ENCODE results near the gene EHD4.

EHD4 gene

GRCh38 chr15:41997845-41998244, 25.5 kb upstream of the EHD4 start:
- no peak overlapping the region for H3K4me3 ChIP-seq (ENCODE audit: low read depth, low read length)

GRCh38 chr15:41996921-41997592, 24.7 kb upstream of the EHD4 start:
- TF ChIP-seq MYC (IDR thresholded peaks at IDR 0.05; ENCODE audit: low read depth, low read length) (no peak), POLR2A (IDR thresholded peaks at IDR 0.05; ENCODE audit: extremely low read depth, insufficient read length) (no peak), CTCF (IDR thresholded peaks at IDR 0.05; ENCODE audit: low read depth, low read length) (no peak)
- TF ChIP-seq, protein P1, sequence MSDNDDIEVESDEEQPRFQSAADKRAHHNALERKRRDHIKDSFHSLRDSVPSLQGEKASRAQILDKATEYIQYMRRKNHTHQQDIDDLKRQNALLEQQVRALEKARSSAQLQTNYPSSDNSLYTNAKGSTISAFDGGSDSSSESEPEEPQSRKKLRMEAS (IDR thresholded peaks at IDR 0.05; ENCODE audit: low read depth, low read length): no peak

More at GRCh38 chr15:41997845-41998244, 25.5 kb upstream of the EHD4 start:
- TF ChIP-seq POLR2A (IDR thresholded peaks at IDR 0.05; ENCODE audit: extremely low read depth, insufficient read length) (no peak), MYC (IDR thresholded peaks at IDR 0.05; ENCODE audit: low read depth, low read length) (no peak), CTCF (IDR thresholded peaks at IDR 0.05; ENCODE audit: low read depth, low read length) (no peak)
- TF ChIP-seq, protein P1 (IDR thresholded peaks at IDR 0.05; ENCODE audit: low read depth, low read length): no peak
- no peak for DNase-seq (ENCODE audit: low read depth)

GRCh38 chr15:41996376-41996775, 24.0 kb upstream of the EHD4 start:
- no peak for TF ChIP-seq CTCF (IDR thresholded peaks at IDR 0.05; ENCODE audit: low read depth, low read length)
- no peak overlapping the region for H3K4me3 ChIP-seq (ENCODE audit: low read depth, low read length)
- no peak for DNase-seq (ENCODE audit: low read depth)

More at GRCh38 chr15:41996921-41997592, 24.7 kb upstream of the EHD4 start:
- DNase-seq (ENCODE audit: low read depth): no peak
- no peak overlapping the region for H3K4me3 ChIP-seq (ENCODE audit: low read depth, low read length)

- TF ChIP-seq, protein P1 (IDR thresholded peaks at IDR 0.05; ENCODE audit: low read depth, low read length): no peak
- no peak for TF ChIP-seq CTCF (IDR thresholded peaks at IDR 0.05; ENCODE audit: low read depth, low read length)
- no peak for TF ChIP-seq MYC (IDR thresholded peaks at IDR 0.05; ENCODE audit: low read depth, low read length)
- no peak for TF ChIP-seq POLR2A (IDR thresholded peaks at IDR 0.05; ENCODE audit: extremely low read depth, insufficient read length)
Measured at GRCh38 chr15:41995476-41995855, 23.1 kb upstream of the EHD4 start.

DNA sequence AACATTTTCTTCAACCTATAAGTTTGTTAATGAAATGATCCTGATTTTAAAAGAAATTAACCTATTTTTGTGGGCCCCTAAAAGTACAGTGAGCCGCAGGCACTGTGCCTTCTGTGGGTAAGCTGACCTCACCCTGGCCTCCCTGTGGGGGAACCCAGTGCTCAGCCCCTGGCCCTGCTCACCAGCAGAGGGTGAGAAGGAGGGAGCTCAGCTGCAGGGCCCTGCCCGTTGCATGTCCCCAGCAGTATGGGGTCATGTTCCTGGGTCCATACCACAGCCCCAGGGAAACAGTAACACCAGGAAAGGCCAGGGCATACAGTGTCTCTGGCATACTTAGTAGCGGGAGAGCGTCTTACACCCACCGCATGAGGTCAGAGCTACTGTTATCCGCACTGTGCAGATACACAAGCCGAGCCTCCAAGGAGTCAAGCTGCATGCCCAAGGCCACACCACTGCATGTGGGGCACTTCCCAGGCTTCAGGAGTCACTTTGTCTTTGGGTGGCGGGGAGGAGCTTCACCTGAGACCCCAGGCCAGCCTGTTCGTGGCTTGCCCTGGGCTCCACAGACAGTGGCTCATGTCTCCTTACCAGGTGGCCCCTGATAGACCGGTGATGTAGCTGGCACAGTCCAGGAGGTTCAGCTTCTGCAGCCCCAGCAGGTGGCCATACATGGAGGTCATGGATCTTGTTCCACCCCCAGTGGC, 22.6 kb upstream of the EHD4 start:
- H3K4me3 ChIP-seq (ENCODE audit: low read depth, low read length): no peak overlapping the region
- DNase-seq (ENCODE audit: low read depth): no peak
- TF ChIP-seq MYC (IDR thresholded peaks at IDR 0.05; ENCODE audit: low read depth, low read length) (no peak), CTCF (IDR thresholded peaks at IDR 0.05; ENCODE audit: low read depth, low read length) (no peak), POLR2A (IDR thresholded peaks at IDR 0.05; ENCODE audit: extremely low read depth, insufficient read length) (no peak)
- TF ChIP-seq, protein P1 (IDR thresholded peaks at IDR 0.05; ENCODE audit: low read depth, low read length): no peak

More at GRCh38 chr15:41995476-41995855, 23.1 kb upstream of the EHD4 start:
- no peak overlapping the region for H3K4me3 ChIP-seq (ENCODE audit: low read depth, low read length)
- DNase-seq (ENCODE audit: low read depth): no peak
